ENCODE measurements around the gene DNAJC8.

The DNAJC8 gene

DNA sequence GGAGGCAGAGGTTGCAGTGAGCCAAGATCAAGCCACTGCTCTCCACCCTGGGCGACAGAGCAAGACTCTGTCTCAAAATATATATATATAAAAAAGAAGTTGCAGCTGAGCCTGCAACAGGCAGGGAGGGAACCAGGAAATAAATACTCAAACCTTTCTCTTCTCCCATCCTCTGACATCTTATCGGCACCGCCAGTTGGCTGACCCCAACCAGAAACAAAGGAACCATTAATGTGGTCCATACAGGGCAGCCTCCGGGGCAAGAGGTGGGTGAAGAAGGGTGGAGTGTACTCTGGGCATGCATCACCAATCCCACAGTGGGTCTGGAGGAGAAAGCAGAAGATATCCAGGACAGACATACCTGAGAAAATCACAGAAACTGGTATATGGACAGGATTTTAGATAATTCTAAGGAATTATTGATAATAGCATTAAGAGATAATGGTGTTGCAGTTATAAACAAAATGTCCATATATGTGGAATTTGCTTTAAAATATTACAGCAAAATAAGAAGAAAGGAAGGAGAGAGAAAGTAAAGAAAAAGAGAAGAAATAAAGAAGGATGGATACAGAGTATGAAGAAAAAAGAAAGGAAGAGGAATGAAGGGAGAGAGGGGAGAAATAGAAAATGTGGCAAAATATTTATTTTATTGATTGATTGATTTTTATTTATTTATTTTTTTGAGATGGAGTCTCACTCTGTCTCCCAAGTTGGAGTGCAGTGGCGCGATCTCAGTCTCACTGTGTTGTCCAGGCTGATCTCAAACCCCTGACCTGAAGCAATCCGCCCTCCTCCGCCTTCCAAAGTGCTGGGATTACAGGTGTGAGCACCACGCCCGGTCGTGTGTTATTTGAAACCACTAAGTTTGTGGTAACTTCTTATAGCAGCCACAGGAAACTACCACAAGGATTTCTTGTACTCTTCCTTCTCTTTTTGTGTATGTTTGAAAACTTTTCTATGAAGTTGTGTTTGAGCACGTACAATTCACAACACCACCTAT is 52.2 kb downstream of the DNAJC8 start:
- H3K27ac ChIP-seq = no peak overlapping the region
- H3K9ac ChIP-seq = no peak overlapping the region
- TF ChIP-seq, protein P1, sequence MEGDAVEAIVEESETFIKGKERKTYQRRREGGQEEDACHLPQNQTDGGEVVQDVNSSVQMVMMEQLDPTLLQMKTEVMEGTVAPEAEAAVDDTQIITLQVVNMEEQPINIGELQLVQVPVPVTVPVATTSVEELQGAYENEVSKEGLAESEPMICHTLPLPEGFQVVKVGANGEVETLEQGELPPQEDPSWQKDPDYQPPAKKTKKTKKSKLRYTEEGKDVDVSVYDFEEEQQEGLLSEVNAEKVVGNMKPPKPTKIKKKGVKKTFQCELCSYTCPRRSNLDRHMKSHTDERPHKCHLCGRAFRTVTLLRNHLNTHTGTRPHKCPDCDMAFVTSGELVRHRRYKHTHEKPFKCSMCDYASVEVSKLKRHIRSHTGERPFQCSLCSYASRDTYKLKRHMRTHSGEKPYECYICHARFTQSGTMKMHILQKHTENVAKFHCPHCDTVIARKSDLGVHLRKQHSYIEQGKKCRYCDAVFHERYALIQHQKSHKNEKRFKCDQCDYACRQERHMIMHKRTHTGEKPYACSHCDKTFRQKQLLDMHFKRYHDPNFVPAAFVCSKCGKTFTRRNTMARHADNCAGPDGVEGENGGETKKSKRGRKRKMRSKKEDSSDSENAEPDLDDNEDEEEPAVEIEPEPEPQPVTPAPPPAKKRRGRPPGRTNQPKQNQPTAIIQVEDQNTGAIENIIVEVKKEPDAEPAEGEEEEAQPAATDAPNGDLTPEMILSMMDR (conservative IDR thresholded peaks at IDR 0.05; ENCODE audit: low read depth, low read length) = no peak
- H3K4me1 ChIP-seq (ENCODE audit: low read depth, poor library complexity, severe bottlenecking) = no peaks in the 10 kb centered on the region
- H3K36me3 ChIP-seq (ENCODE audit: insufficient read depth) = no peaks in the 10 kb centered on the region
- H4K20me1 ChIP-seq (ENCODE audit: insufficient read depth) = no peaks in the 10 kb centered on the region
- H2AFZ ChIP-seq (ENCODE audit: low read depth) = no peak overlapping the region
- H3K27me3 ChIP-seq (ENCODE audit: insufficient read depth, low read depth) = no peaks in the 10 kb centered on the region
- no peak overlapping the region for H3K4me2 ChIP-seq
- no peak overlapping the region for H3K4me3 ChIP-seq (IDR thresholded peaks at IDR 0.05; ENCODE audit: insufficient read depth, low read depth, low read length)
- no peaks in the 10 kb centered on the region for H3K79me2 ChIP-seq (ENCODE audit: insufficient read depth, low read depth)

DNA sequence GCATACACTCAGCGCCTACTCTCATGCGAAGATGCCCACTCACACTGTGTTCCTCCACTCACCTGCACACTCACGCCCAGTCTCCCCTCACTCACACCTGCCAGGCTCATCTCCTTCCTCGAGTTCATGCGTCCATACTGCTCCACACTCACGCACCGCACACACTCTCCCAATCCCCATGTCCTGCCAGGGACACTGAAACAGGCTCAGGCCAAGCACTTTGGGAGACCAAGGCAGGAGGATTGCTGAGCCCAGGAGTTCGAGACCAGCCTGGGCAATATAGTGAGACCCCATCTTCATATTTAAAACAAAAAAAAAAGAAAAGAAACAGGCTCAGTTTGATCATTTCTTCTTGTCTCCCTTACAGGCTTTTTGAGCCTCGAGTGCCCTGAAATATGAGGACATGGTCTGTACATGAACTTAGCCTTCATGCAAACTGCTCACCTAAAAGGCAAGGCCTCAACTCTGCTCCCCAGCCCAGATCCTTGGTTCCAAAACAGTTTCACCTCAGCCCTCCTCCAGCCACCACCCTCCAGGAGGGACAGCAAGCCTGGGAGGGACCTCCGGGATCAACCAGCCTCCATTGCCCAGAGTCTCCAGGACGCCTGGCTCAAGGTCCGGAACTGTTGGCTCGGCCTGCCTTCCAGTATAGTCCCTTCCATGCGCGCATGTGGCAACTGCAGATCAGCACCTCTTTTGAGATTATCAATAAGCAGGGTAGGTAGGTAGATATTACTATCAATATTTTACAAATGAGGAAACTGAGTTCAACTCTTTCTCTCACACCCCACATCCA is 53.9 kb downstream of the DNAJC8 start:
- Histone ChIP-seq H3K9ac (no peak overlapping the region), H3K36me3 (ENCODE audit: insufficient read depth) (no peaks in the 10 kb centered on the region), H3K27ac (no peak overlapping the region), H3K79me2 (ENCODE audit: insufficient read depth, low read depth) (no peaks in the 10 kb centered on the region), H3K4me3 (IDR thresholded peaks at IDR 0.05; ENCODE audit: insufficient read depth, low read depth, low read length) (no peak overlapping the region), H2AFZ (ENCODE audit: low read depth) (no peak overlapping the region), H3K4me2 (no peak overlapping the region), H4K20me1 (ENCODE audit: insufficient read depth) (no peaks in the 10 kb centered on the region), H3K27me3 (ENCODE audit: insufficient read depth, low read depth) (no peaks in the 10 kb centered on the region), H3K4me1 (ENCODE audit: low read depth, poor library complexity, severe bottlenecking) (peaks cover 7% of the 10 kb centered on the region)
- TF ChIP-seq, protein P1 (conservative IDR thresholded peaks at IDR 0.05; ENCODE audit: low read depth, low read length) = no peak

DNA sequence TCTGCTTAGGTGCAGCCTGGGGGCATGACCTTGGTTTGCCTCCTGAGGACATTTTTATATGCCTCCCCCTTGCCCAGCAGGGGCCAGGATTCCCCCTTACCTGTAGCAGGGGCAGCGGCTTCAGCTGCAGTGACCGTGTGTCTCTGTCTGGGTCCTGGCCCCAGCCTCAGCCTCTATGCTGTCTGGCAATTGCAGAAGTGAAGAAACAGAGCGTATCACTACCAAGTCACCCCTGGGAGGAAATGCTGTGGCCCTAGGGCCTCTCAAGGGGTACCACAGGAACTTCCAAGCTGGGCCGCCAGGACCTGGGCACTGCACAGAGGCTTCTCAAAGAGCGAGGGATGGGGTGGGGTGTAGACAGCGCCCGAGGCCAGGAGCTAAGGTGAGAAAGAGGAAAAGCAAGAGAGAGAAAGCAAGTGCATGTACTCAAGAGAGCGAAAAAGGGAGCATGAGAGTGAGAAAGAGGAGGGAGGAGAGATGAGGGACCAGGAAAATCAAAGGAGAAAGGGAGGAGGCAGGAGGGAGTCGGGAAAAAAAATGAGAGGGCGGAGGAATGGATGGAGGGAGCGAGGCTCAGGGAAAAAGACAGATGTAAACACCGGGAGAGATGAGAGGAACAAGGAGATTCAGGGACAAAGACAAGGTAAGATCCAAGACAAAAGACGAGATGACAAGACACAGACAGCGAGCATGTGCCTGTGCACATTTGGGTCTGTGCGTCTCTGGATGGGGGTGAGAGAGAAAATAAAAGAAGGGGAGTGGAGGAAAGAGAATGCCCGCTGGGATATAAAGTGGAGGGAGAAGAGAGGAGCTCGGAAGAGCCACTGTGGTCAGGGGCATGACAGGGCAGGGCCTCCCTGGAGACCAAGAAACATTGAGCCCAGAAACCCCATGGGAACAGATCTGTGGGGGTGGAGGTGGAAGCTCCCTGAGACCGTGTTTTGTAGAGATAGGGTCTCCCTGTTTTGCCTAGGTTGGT is 56.0 kb downstream of the DNAJC8 start, which contains the start of gene PTAFR:
Gene PTAFR (minus strand): TSS at position 199 of the 979 bp plus-strand sequence. CDS start 25,669 bp downstream, outside the sequence.
- TF ChIP-seq, protein P1 (conservative IDR thresholded peaks at IDR 0.05; ENCODE audit: low read depth, low read length) = no peak
- Histone ChIP-seq H2AFZ (ENCODE audit: low read depth) (no peak within 1 kb of the TSS), H3K36me3 (ENCODE audit: insufficient read depth) (no peaks in the 10 kb centered on the region), H4K20me1 (ENCODE audit: insufficient read depth) (no peaks in the 10 kb centered on the region), H3K4me1 (ENCODE audit: low read depth, poor library complexity, severe bottlenecking) (peaks cover 28% of the 10 kb centered on the region), H3K79me2 (ENCODE audit: insufficient read depth, low read depth) (no peaks in the 10 kb centered on the region), H3K27me3 (ENCODE audit: insufficient read depth, low read depth) (no peaks in the 10 kb centered on the region), H3K9ac (no peak within 1 kb of the TSS), H3K27ac (no peak within 1 kb of the TSS), H3K4me3 (IDR thresholded peaks at IDR 0.05; ENCODE audit: insufficient read depth, low read depth, low read length) (no peak within 1 kb of the TSS), H3K4me2 (no peak within 1 kb of the TSS)
